Stimulated activated CD8-positive, alpha-beta memory T cell treated with anti-CD3 and anti-CD28 coated beads, Interleukin-4, amount 100 ng/mL, for 4 hours (primary cell): ENCODE results near the gene PACC1.
"Not testable (repeated sequence)": the region's sequence is repeated elsewhere in the genome, so short reads cannot be mapped to it uniquely, and the experiment has no call there.

Experiments used
- DNase-seq, 2 donors: peaks; one replicate each; pipeline ENCODE4 v3.0.0-alpha.2; 2020; ENCODE audit warnings: low read depth in 2 of 2, low spot score in 1 of 2

The PACC1 gene

DNA sequence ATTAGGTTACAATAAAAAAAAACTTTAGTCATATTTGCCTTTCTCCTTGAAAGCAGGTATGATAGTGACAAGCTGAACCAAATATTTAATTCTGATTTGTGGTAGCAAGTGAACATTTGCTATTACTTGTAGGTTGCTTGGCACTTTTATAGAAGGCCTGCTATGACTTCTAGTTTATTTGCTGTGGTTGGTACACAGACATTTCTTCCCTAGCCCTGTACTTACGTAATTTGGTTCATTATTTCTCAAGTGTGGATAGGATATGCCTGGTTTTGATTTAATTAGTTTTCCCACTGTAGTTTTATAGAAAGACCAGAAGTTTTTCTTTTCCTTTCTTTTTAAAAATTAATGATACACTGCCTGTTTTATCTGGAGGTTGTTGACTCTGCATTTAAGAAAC lies 73.6 kb downstream of the PACC1 start:
- no peak for DNase-seq

DNA sequence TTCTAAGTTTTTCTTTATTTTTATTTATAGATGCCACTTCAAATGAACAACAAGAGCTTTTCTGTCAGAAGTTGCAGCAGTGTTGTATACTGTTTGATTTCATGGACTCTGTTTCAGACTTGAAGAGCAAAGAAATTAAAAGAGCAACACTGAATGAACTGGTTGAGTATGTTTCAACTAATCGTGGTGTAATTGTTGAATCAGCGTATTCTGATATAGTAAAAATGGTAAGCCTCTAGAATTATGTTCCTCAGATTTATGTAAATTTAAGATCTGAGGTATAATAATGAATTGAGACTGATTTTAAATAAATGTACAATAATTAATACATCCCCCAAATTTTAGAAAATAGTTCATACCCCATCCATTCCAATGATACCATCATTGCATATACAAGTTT lies 85.6 kb downstream of the PACC1 start:
- DNase-seq = no peak

DNA sequence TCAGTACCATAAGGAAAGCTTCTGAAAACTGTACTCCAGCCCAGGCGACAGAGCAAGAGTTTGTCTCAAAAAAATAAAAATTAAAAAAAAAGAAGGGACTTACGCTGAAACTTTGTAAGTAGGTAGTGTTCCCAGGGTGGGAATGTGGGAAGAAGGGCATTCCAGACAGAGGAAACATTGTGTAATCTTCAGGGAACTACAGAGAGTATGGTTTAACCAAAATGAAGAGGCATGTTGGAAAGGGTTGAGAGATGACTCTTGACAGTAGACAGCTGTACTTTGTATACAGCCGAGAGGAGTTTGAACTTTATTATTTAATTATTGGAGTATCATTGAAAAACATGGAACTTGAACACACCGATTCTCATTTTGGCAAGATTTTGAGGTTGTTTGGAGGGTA lies 86.4 kb downstream of the PACC1 start:
- DNase-seq = no peak

DNA sequence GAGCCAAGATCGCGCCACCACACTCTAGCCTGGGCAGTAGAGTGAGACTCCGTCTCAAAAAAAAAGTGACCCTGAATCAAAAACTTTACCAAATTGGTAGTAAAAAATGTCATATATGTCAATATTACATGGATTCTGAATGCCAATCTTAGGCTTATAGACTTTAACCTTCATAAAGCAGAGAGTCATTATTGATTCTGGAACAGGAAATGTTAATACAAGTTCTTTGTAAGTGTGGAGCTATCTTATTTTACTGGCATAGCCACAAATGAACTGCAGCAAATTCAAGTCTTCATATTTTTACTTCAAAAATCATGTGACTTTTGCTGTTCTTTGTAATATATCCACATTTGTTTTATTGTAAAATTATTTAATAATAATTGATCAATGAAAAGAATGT lies 88.1 kb downstream of the PACC1 start:
- DNase-seq = no peak

DNA sequence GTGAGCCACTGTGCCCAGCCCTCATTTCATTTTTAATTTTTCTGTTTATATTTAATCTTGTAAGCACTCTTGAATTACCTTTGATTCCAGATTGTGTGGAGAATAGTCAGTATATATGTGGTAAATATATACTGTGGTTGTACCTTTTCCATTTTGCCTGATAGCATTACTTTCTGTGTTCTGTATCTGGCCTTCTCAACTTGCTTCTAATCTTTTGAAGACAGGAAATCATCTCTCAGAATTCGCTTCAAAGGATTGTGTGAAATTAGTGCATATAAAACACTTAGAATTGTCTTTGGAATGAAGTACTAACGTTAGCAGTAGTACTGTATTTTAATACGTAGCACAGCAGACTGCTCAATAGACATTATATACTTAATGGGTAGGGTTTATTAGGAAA lies 91.6 kb downstream of the PACC1 start:
- DNase-seq = no peak

DNA sequence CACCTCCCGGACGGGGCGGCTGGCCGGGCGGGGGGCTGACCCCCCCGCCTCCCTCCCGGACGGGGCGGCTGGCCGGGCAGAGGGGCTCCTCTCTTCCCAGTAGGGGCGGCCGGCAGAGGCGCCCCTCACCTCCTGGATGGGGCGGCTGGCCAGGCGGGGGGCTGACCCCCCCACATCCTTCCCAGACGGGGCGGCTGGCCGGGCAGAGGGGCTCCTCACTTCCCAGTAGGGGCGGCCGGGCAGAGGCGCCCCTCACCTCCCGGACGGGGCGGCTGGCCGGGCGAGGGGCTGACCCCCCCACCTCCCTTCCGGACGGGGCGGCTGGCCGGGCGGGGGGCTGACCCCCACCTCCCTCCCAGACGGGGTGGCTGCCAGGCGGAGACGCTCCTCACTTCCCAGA lies 93.7 kb downstream of the PACC1 start:
- DNase-seq = not testable (repeated sequence)

DNA sequence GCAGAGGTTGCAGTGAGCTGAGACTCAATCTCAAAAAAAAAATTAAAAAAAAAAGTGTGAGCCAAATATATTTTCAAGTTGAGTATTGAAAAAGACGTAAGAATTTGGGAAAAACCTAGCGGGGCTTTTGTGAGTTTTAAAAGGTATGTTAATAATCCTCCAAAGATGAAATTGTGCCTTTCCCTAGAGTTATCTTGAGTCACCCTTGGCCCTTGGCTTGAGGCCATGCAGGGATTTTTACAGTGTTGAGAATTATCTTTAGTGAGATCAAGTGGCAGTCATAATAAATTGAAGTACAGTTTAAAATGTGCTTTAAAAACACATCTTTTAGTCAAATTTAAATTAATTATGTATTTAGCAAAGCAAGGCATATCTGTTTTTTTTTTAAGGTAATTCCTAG lies 96.8 kb downstream of the PACC1 start:
- no peak for DNase-seq

DNA sequence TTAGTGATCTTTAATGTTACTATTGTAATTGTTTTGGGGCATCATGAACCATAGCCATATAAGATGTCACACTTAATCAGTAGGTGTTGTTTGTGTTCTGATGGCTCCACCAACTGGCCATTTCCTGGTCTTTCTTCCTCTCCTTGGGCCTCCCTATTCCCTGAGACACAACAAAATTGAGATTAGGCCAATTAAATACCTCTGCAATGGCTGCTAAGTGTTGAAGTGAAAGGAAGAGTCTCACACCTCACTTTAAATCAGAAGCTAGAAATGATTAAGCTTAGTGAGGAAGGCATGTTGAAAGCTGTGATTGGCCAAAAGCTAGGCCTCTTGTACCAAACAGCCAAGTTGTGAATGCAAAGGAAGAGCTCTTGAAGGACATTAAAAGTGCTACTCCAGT lies 98.8 kb downstream of the PACC1 start:
- DNase-seq = no peak

DNA sequence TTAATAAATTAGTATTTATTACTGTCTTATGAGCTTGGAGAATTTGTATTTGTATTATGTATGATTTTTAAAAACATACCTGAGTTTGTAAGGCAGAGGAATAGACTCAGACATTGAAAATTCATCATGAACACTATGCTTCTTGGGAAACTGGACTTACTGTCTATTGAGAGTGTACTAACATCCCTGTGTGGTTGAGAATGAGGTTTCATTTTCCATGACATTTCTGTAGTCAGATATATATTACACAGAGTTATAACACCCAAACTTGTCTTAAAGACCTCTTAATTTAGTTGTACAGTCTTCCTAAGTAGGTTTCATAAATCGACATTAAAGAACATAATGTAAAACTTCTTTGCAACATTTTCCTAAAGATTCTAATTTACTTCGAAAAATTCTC lies 99.5 kb downstream of the PACC1 start:
- no peak for DNase-seq
